HepG2 (cell line): ENCODE results near the gene STK39. TPM values are rescaled to one million over a fixed set of nuclear protein-coding genes. Genes with fewer than 3 reads are reported as not detected.

Experiments
- ATAC-seq: fragments of 200-7000 bp; cut with Tn5 transposase; 3 replicates; pipeline ENCODE4 v1.9.1; 2020; ENCODE audit warnings: mild to moderate bottlenecking, moderate library complexity
- BruUV-seq: library from RNA; stranded (reverse); fragments of 400-500 nt; replicated peaks from 2 replicates; lab custom pipeline; 2021; lab: Mats Ljungman, UMichigan
- CTCF ChIA-PET: fragments of 300-600 bp; formaldehyde crosslinking; extraction: SDS; loops from one replicate; lab custom pipeline; 2021; ENCODE audit warnings: low total read pairs, inconsistent platforms, low intra/inter-chr PET ratio; lab: Yijun Ruan, JAX
- POLR2A ChIA-PET: fragments of 350-600 bp; sonication (Branson Sonifier 250); formaldehyde crosslinking; loops from one replicate; lab custom pipeline; 2020; ENCODE audit warnings: antibody characterized with exemption, inconsistent platforms; lab: Yijun Ruan, JAX
- DNase-seq: peaks from one replicate; pipeline ENCODE4 v3.0.0-alpha.2; 2015; ENCODE audit warnings: low spot score
- FAIRE-seq: peaks from 3 replicates; lab custom pipeline; 2011; peaks lifted over from hg19 to GRCh38; lab: Jason Lieb, UNC
- H2AFZ ChIP-seq: one replicate; pipeline ENCODE4 v1.6.1; 2011; ENCODE audit warnings: low read length, inconsistent platforms
- H3K27ac ChIP-seq: fragments of 300-600 bp; 3 replicates; pipeline ENCODE4 v1.8.0; 2011; ENCODE audit warnings: mixed run types, mild to moderate bottlenecking, mixed read lengths, low read length, inconsistent platforms; ENCODE audit not compliant: insufficient read depth; ENCODE audit errors: extremely low read length
- H3K27me3 ChIP-seq, 2 experiments: fragments of 200-600 bp in 1 of 2; 2 replicates in 1 of 2; 3 replicates in 1 of 2; pipeline versions ENCODE4 v1.6.0 to v1.8.0; 2011; ENCODE audit warnings: low read length in 2 of 2, mild to moderate bottlenecking in 2 of 2, moderate library complexity in 2 of 2, inconsistent platforms in 1 of 2; ENCODE audit not compliant: insufficient read depth in 2 of 2, control insufficient read depth in 1 of 2
- H3K36me3 ChIP-seq, 2 experiments: fragments of 200-600 bp in 1 of 2; replicated peaks in 1 of 2; 2 replicates in 1 of 2; 3 replicates in 1 of 2; pipeline versions ENCODE4 v1.5.1 to v1.8.0; 2011; ENCODE audit warnings: low read length in 2 of 2, inconsistent platforms in 1 of 2; ENCODE audit not compliant: insufficient read depth in 2 of 2, control insufficient read depth in 1 of 2
- H3K4me1 ChIP-seq: 2 replicates; pipeline ENCODE4 v1.5.1; 2012; ENCODE audit warnings: low read length, inconsistent platforms; ENCODE audit not compliant: insufficient read depth
- H3K4me2 ChIP-seq: 2 replicates; pipeline ENCODE4 v1.6.0; 2011; ENCODE audit warnings: low read depth, low read length, inconsistent platforms
- H3K4me3 ChIP-seq, 3 experiments: fragments of 200-600 bp in 1 of 3; sonication (generic), shearing (Covaris generic) in 1 of 3; replicated peaks in 1 of 3; 2 replicates each; pipeline ENCODE4 v1.5.1; 2011 to 2016; ENCODE audit warnings: low read length in 3 of 3, inconsistent platforms in 2 of 3, low read depth in 2 of 3, mild to moderate bottlenecking in 2 of 3, control low read depth in 1 of 3, mixed read lengths in 1 of 3; ENCODE audit not compliant: insufficient read depth in 1 of 3
- H3K79me2 ChIP-seq: one replicate; pipeline ENCODE4 v1.6.1; 2011; ENCODE audit warnings: low read length, inconsistent platforms; ENCODE audit not compliant: insufficient read depth
- H3K9ac ChIP-seq: 2 replicates; pipeline ENCODE4 v1.6.0; 2011; ENCODE audit warnings: mild to moderate bottlenecking, low read depth, low read length, inconsistent platforms; ENCODE audit not compliant: insufficient read depth
- H3K9me3 ChIP-seq: 2 replicates; pipeline ENCODE4 v1.5.1; 2012; ENCODE audit warnings: mild to moderate bottlenecking, low read length
- H4K20me1 ChIP-seq: 2 replicates; pipeline ENCODE4 v1.6.0; 2011; ENCODE audit warnings: inconsistent platforms, mild to moderate bottlenecking, low read length, moderate library complexity; ENCODE audit not compliant: insufficient read depth
- MAFK ChIP-seq, 2 experiments: IDR thresholded peaks in 1 of 2; conservative IDR thresholded peaks in 1 of 2; 2 replicates each; pipeline ENCODE4 v1.6.1; 2011; ENCODE audit warnings: improper control_type of control experiment in 2 of 2, low read length in 2 of 2
- MLX ChIP-seq: IDR thresholded peaks from 2 replicates; pipeline ENCODE4 v1.6.1; 2016
- NFE2 ChIP-seq: sonication (generic); formaldehyde crosslinking; IDR thresholded peaks from 2 replicates; pipeline ENCODE4 v1.4.0; 2020; ENCODE audit warnings: missing genetic modification reagents
- NFE2L2 ChIP-seq: fragments of 150-350 bp; IDR thresholded peaks from 2 replicates; pipeline ENCODE4 v1.6.1; 2014; ENCODE audit warnings: low read length
- TCF7 ChIP-seq: sonication (generic); IDR thresholded peaks from 2 replicates; pipeline ENCODE4 v1.6.1; 2016; ENCODE audit warnings: antibody characterized with exemption, low read depth
- TFAP4 ChIP-seq: sonication (generic); IDR thresholded peaks from 2 replicates; pipeline ENCODE4 v1.6.1; 2016; ENCODE audit warnings: low read depth, borderline replicate concordance
- ZNF20 ChIP-seq: sonication (generic); formaldehyde crosslinking; IDR thresholded peaks from 2 replicates; pipeline ENCODE4 v1.4.0; 2020; ENCODE audit warnings: mild to moderate bottlenecking, moderate library complexity, missing genetic modification reagents
- ZNF205 ChIP-seq: IDR thresholded peaks from 2 replicates; pipeline ENCODE4 v1.6.1; 2018; ENCODE audit warnings: missing biosample characterization, missing genetic modification reagents
- ZNF569 ChIP-seq: sonication (generic); formaldehyde crosslinking; IDR thresholded peaks from 2 replicates; pipeline ENCODE4 v1.5.0; 2020; ENCODE audit warnings: mild to moderate bottlenecking, missing genetic modification reagents, moderate library complexity, borderline replicate concordance
- WGBS: methylation state at CpG from one replicate; pipeline ENCODE4 v1.1.6; 2017; ENCODE audit warnings: low lambda C conversion rate; 5-methylcytosine and 5-hydroxymethylcytosine counted together
- in situ Hi-C: cut with HindIII; loops from 2 replicates; pipeline ENCODE4 v1.10.0; 2017; ENCODE audit warnings: low pct_unique_long_range_greater_than_20kb; ENCODE audit not compliant: extremely low pct_ligation_motif_present
- intact Hi-C: fragments of 100-400 bp; cut with micrococcal nuclease; formaldehyde crosslinking; loops from one replicate; pipeline ENCODE4 v1.10.0; 2022; ENCODE audit not compliant: unreplicated experiment
- polyA plus RNA-seq, 8 experiments: library from polyadenylated mRNA; depleted of rRNA in 3 of 8; stranded (reverse) in 7 of 8; unstranded in 1 of 8; fragments of >200 nt; fragmentation: Illumina TruSeq in 4 of 8; extraction: Trizol in 4 of 8; gene quantifications; 2 replicates each; pipeline versions ENCODE4 v1.2.1 to v1.2.3, GENCODE V29; 2011 to 2016; ENCODE audit warnings: low read depth in 4 of 8, missing spikeins in 1 of 8, mixed read lengths in 1 of 8; ENCODE audit not compliant: insufficient read depth in 1 of 8
- total RNA-seq, 5 experiments: library from RNA; depleted of rRNA; stranded (reverse); fragments of >200 nt; fragmentation: Illumina TruSeq; extraction: Trizol; gene quantifications; 2 replicates each; pipeline ENCODE4 v1.2.3, GENCODE V29; 2016; ENCODE audit warnings: low read depth in 1 of 5
- TF ChIP-seq, protein P1 (sequence below): sonication (generic); formaldehyde crosslinking; conservative IDR thresholded peaks from 2 replicates; pipeline ENCODE4 v1.8.0; 2022; ENCODE audit warnings: mild to moderate bottlenecking, moderate library complexity, missing genetic modification reagents

Gene STK39
- total and polyA plus RNA-seq, 2 of the 13 experiments (the other 11 are each of a cell fraction or from before 2014, with no cell fraction given), result 27.3 to 38.4 TPM

GRCh38 chr2:168060986-168061750, 186.2 kb downstream of the STK39 start:
- Histone ChIP-seq H3K9me3 (no peaks in the 10 kb centered on the region), H3K36me3 (peaks cover 10 to 54% of the 10 kb centered on the region in 2 experiments; a peak in 4 of 5 replicates), H3K4me2 (no peak overlapping the region), H2AFZ (no peak overlapping the region), H3K4me3 (no peak overlapping the region), H3K79me2 (no peaks in the 10 kb centered on the region), H4K20me1 (no peaks in the 10 kb centered on the region), H3K27ac (no peak overlapping the region), H3K27me3 (no peaks in the 10 kb centered on the region), H3K9ac (no peak overlapping the region), H3K4me1 (peaks cover 14% of the 10 kb centered on the region; the same call in 1 of the 2 replicates)
- ChIA-PET CTCF (no interaction called here), POLR2A (no interaction called here)
- ATAC-seq (no peak), DNase-seq (no peak), FAIRE-seq (no peak)
- no peak for TF ChIP-seq ZNF569 (CRISPR knock-in tag)
- TF ChIP-seq NFE2, result peak; percentile 51; the same call in 1 of the 2 replicates
- peak; percentile 72; the same call in 1 of the 2 replicates for TF ChIP-seq NFE2L2
- TF ChIP-seq TFAP4, result peak; percentile 58
- peak; percentile 11 to 23; a peak in 1 of 4 replicates for TF ChIP-seq MAFK (conservative IDR thresholded peaks at IDR 0.05 in 1 of 2, IDR thresholded peaks at IDR 0.05 in 1 of 2; ENCODE audit: low read length in 2 of 2)
- intact Hi-C loops (no loop called here), in situ Hi-C loops (no loop called here)
- no TSS peak for BruUV-seq
- 96% methylated on average over 3 of the region's 3 CpGs for WGBS

DNA sequence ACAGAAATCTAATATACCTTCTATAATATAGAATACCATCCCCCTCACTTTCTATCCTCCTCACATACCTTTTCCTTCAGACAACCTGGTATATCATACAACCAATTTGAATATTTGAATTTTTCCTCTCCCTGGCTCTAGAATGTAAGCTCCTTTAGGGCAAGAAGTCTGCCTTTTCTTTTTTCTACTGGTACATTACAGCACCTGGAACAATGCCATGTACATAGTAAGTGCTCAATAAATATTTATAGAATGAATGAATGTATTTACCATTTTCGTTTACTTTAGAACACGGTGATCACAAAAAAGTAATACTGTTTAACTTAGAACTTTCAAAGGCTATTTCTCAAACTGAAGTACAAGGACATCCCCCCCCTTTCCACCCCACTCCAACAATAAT, 187.6 kb downstream of the STK39 start:
- Histone ChIP-seq H3K27ac (no peak overlapping the region), H4K20me1 (no peaks in the 10 kb centered on the region), H3K9ac (no peak overlapping the region), H3K79me2 (no peaks in the 10 kb centered on the region), H3K4me3 (no peak overlapping the region), H3K36me3 (peaks cover 7 to 48% of the 10 kb centered on the region in 2 experiments; a peak in 4 of 5 replicates), H3K9me3 (no peaks in the 10 kb centered on the region), H3K4me2 (no peak overlapping the region), H3K4me1 (peaks cover 14% of the 10 kb centered on the region; the same call in 1 of the 2 replicates), H3K27me3 (no peaks in the 10 kb centered on the region), H2AFZ (no peak overlapping the region)
- 57% methylated on average over 2 of the region's 2 CpGs for WGBS
- intact Hi-C loops, result no loop called here
- FAIRE-seq (no peak), DNase-seq (no peak), ATAC-seq (no peak)
- ChIA-PET CTCF (no interaction called here), POLR2A (no interaction called here)
- in situ Hi-C loops, result no loop called here
- BruUV-seq, result no TSS peak
- no peak for TF ChIP-seq MLX (CRISPR knock-in tag)
- TF ChIP-seq, protein P1, sequence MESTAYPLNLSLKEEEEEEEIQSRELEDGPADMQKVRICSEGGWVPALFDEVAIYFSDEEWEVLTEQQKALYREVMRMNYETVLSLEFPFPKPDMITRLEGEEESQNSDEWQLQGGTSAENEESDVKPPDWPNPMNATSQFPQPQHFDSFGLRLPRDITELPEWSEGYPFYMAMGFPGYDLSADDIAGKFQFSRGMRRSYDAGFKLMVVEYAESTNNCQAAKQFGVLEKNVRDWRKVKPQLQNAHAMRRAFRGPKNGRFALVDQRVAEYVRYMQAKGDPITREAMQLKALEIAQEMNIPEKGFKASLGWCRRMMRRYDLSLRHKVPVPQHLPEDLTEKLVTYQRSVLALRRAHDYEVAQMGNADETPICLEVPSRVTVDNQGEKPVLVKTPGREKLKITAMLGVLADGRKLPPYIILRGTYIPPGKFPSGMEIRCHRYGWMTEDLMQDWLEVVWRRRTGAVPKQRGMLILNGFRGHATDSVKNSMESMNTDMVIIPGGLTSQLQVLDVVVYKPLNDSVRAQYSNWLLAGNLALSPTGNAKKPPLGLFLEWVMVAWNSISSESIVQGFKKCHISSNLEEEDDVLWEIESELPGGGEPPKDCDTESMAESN (CRISPR knock-in tag), result peak; percentile 82
- peak; percentile 97 for TF ChIP-seq ZNF205 (CRISPR knock-in tag)
- TF ChIP-seq ZNF20 (CRISPR knock-in tag), result no peak
- TF ChIP-seq TCF7, result 0 out of 2 replicates have a peak, but pooled peaks have one; percentile 29
